WI38 (cell line): ENCODE data around the gene PRAME.

Source experiments
- H3K4me3 ChIP-seq: 2 replicates; pipeline ENCODE4 v1.5.1; 2011; ENCODE audit warnings: low read depth, mild to moderate bottlenecking, control low read depth, low read length
- CTCF ChIP-seq: IDR thresholded peaks from 2 replicates; pipeline ENCODE4 v1.5.1; 2012; ENCODE audit warnings: low read depth, mild to moderate bottlenecking, control low read depth, low read length

Gene PRAME

GRCh38 chr22:22553735-22554586 is 5.1 kb downstream of the PRAME start:
- TF ChIP-seq CTCF: no peak
- no peak overlapping the region for H3K4me3 ChIP-seq

GRCh38 chr22:22553141-22553540 is 5.9 kb downstream of the PRAME start:
- no peak for TF ChIP-seq CTCF
- H3K4me3 ChIP-seq: no peak overlapping the region

GRCh38 chr22:22552630-22553029 is 6.4 kb downstream of the PRAME start:
- no peak for TF ChIP-seq CTCF
- no peak overlapping the region for H3K4me3 ChIP-seq

- no peak overlapping the region for H3K4me3 ChIP-seq
- no peak for TF ChIP-seq CTCF
These were observed 8.2 kb downstream of the PRAME start for GRCh38 chr22:22550789-22551434.

GRCh38 chr22:22548910-22549309 is 10.2 kb downstream of the PRAME start:
- H3K4me3 ChIP-seq: no peak overlapping the region
- no peak for TF ChIP-seq CTCF

- TF ChIP-seq CTCF: no peak
These were observed 10.7 kb downstream of the PRAME start for GRCh38 chr22:22548317-22548716.

GRCh38 chr22:22547692-22548300 is 11.3 kb downstream of the PRAME start:
- H3K4me3 ChIP-seq: no peak overlapping the region
- no peak for TF ChIP-seq CTCF

More at GRCh38 chr22:22548317-22548716, 10.7 kb downstream of the PRAME start:
- no peak overlapping the region for H3K4me3 ChIP-seq
